GM18519 (cell line): ENCODE results near the gene FAM83F.

ENCODE experiments used
- ATAC-seq: cut with Tn5 transposase; IDR thresholded peaks from one replicate; pipeline ENCODE4 v1.9.1; 2021; ENCODE audit warnings: mild to moderate bottlenecking, moderate library complexity; ENCODE audit not compliant: unreplicated experiment, low FRiP score

FAM83F gene

GRCh38 chr22:40054486-40054885 lies 59.7 kb downstream of the FAM83F start:
- no peak for ATAC-seq

- ATAC-seq = no peak
These were observed 60.6 kb downstream of the FAM83F start for GRCh38 chr22:40055143-40055883.

- ATAC-seq = no peak
These were observed 61.4 kb downstream of the FAM83F start for GRCh38 chr22:40056154-40056553.

- ATAC-seq = no peak
These were observed 61.8 kb downstream of the FAM83F start for GRCh38 chr22:40056559-40056958.

GRCh38 chr22:40057652-40058051 lies 62.9 kb downstream of the FAM83F start:
- no peak for ATAC-seq

- ATAC-seq = no peak
These were observed 63.5 kb downstream of the FAM83F start for GRCh38 chr22:40058265-40058664.

- no peak for ATAC-seq
These were observed 71.2 kb downstream of the FAM83F start for GRCh38 chr22:40065981-40066380.

GRCh38 chr22:40067639-40068038 lies 72.9 kb downstream of the FAM83F start:
- ATAC-seq = no peak

- ATAC-seq = no peak
These were observed 75.9 kb downstream of the FAM83F start for GRCh38 chr22:40070701-40071100.

GRCh38 chr22:40071720-40072119 lies 77.0 kb downstream of the FAM83F start:
- ATAC-seq = no peak

- no peak for ATAC-seq
These were observed 82.2 kb downstream of the FAM83F start for GRCh38 chr22:40076702-40077645.

- no peak for ATAC-seq
These were observed 82.9 kb downstream of the FAM83F start for GRCh38 chr22:40077646-40078016.

GRCh38 chr22:40081662-40082061 lies 86.9 kb downstream of the FAM83F start:
- ATAC-seq = no peak

GRCh38 chr22:40082184-40082583 lies 87.4 kb downstream of the FAM83F start:
- no peak for ATAC-seq

GRCh38 chr22:40083794-40084193 lies 89.0 kb downstream of the FAM83F start:
- no peak for ATAC-seq

GRCh38 chr22:40084246-40084645 lies 89.5 kb downstream of the FAM83F start:
- no peak for ATAC-seq

- no peak for ATAC-seq
These were observed 94.1 kb downstream of the FAM83F start for GRCh38 chr22:40088818-40089217.
